Measurements from ENCODE around the gene TM7SF3. TPM values are rescaled to one million over a fixed set of nuclear protein-coding genes. Genes with fewer than 3 reads are reported as not detected.

The TM7SF3 gene
- total RNA-seq, 2 donors from 2014 or later: 22.5 to 24.3 TPM

Other genes starting within 250 kb of the TM7SF3 start
- 10 to 100 TPM; 52.9 to 54.5 TPM for gene ITPR2, start 181.2 kb downstream of the TM7SF3 start, total RNA-seq
- gene INTS13, start 76.4 kb downstream of the TM7SF3 start, total RNA-seq: 10 to 100 TPM; 21.2 to 24.7 TPM
- gene FGFR1OP2, start 75.9 kb downstream of the TM7SF3 start, total RNA-seq: 10 to 100 TPM; 50.8 to 56.1 TPM
- 10 to 100 TPM; 75.8 to 79.7 TPM for gene MED21, start 8.2 kb upstream of the TM7SF3 start, total RNA-seq
- not detected for gene C12orf71, start 68.2 kb upstream of the TM7SF3 start, total RNA-seq
- 10 to 100 TPM; 13.3 to 18.7 TPM for gene STK38L, start 229.9 kb upstream of the TM7SF3 start, total RNA-seq